NCI-H1417 (cell line): ENCODE results near the gene FGF1.

ENCODE experiments used
- DNase-seq, 3 experiments: peaks; one replicate each; lab custom pipeline; 2025; lab: John Stamatoyannopoulos, UW

FGF1 gene

DNA sequence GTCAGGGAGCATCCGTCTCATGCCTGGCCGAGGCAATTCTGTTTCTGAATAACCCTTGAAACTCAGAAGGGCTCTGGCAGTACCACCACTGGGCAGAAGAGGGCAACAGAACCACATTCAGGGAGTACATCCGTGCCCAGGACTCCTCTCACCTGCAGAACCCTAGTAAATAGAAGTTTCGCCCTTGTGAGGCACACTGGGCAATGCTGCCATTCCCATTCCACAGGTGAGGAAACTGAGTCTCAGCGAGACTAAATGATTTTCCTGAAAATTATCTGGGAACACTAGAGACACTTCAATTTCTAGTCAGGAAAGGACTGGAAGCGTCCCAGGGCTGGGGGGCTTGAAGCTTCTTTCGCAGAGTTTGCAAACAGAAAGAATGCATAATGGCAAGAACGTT lies 74.7 kb downstream of the FGF1 start:
- peak; percentile 24 to 71 (median 37) for DNase-seq

DNA sequence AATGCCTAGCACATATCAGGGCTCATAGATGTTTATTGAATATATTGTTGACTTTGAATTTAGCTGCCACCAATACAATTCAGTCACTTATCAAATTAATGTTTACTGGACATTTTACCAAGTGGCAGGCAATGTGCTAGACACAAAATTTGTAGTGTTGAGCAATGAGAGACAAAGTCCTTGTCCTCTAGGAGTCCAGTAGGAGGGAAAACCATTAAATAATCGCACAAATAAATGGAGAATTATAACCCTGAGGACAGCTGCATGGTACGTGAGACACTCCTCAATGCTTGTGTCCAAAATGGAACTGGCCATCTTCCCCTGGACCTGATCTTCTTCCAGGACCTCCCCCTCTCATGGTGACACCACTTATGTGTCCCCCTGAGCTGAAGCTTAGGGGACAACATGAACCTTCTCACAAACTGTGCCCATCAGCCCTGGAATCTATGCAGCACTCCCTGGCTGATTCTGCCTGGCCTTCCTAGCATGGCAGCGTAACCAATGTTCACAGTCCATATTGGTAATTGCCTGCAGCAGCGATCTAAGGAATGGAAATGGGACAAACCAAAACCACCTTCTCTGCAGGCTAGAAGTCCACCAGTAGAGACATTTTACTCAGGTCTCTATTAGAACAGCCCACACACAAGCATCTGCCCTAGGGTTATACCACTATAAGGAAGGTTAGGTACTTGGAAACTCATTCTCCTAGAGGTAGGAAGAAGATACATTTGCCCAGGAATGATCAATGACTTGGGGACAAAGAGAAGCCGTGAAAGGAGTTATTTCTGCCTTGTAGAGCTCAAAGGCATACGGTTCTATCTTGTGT lies 75.5 kb downstream of the FGF1 start:
- no peak for DNase-seq

DNA sequence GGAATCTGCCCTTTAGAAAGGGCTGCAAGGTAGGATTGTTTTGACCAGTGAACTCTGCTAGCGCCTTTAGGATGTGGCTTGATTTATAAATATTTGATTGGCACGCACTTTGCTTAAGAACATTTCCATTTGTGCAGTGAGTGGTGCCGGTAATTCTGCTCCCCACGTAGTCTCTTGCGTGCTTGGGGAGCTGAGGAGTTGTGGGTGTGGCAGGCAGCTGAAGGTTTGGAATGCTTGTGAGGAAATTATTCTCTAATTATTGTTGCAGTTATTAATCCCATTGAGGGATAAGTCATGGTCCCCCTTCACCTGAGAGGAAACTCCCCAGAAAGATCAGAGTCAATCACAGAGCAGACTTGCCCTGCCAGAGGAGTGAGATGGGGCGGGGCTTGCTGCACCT lies 76.7 kb downstream of the FGF1 start:
- DNase-seq = no peak

DNA sequence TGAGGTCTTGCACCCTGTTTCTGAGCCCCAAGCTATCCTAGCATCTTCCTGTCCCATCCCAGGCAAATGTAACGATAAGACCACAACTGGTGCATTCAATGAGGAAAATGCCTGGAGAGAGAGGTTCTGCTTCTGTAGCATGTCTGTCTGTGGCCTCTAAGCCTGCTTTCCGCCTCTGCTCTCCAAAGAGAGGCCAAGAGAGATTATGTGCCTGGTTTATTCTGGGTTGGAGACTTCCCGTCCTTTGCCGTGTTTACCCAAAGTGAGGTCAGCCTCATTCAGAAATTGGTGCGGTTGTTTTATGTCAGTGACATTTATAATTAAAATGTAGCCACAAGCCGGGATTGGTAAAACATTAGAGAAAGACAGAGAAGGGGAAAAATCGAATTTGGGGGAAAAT lies 77.8 kb downstream of the FGF1 start:
- no peak for DNase-seq

DNA sequence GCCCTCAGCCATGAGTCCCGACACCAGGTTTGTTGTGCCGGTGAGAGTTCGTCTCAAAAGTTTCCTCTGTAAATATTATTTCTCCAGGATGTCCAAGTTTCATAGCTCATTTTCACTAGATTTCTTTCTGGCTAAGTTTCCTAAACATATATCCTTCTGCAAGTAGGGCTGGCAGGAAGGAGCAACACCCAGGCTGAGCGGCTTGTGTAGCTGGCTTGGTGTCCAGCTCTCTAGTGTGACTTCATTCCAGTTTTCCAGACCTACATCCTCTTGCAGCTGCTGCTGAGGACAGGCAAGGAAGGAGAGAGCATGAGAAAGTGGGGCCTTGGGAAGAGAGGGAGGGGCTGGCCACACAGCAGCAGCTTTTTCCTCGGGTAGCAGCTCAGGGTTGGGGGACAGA lies 80.3 kb downstream of the FGF1 start:
- DNase-seq = no peak

DNA sequence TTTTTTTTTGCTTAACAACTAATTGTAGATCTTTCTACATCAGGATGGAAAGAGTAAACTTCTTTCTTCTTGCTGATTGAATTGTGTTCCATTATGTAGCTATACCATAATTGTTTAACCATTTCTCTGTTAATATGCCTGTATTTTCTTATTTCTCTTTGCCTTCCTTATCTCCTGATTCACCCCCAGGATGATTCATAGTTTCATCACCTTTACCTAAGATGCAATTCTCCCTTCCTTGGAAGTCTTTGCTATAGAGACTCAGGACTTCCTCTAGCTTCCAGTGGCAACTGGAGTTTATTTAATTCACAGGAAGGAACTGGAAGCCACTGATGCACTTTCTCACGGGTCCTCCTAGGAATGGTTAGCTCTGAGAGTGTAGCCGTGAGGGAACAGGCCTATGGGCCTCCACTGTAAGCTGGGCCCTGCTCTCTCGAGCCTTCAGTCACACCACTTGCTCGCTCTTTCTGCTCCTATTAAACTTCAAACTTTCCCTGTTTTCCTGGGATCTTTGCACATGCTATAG lies 83.1 kb downstream of the FGF1 start:
- no peak for DNase-seq

DNA sequence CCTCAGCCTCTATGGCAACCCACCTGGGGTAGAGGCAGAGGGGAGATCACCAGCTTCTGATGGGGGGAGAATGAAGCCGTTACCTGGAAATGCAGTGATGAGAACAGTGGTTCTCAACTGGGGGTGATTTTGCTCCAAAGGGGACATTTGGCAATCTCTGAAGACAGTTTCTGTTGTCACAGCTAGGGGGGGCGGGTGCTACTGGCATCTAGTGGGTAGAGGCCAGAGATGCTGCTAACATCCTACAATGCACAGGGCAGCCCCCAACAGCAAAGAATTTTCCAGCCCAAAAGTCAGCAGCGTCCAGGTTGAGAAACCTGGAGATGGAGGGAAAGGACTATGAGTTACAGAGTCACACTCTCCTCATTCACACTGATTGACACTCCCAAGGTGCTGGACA lies 84.5 kb downstream of the FGF1 start:
- peak in 1 of 3 experiments; percentile 4 for DNase-seq

DNA sequence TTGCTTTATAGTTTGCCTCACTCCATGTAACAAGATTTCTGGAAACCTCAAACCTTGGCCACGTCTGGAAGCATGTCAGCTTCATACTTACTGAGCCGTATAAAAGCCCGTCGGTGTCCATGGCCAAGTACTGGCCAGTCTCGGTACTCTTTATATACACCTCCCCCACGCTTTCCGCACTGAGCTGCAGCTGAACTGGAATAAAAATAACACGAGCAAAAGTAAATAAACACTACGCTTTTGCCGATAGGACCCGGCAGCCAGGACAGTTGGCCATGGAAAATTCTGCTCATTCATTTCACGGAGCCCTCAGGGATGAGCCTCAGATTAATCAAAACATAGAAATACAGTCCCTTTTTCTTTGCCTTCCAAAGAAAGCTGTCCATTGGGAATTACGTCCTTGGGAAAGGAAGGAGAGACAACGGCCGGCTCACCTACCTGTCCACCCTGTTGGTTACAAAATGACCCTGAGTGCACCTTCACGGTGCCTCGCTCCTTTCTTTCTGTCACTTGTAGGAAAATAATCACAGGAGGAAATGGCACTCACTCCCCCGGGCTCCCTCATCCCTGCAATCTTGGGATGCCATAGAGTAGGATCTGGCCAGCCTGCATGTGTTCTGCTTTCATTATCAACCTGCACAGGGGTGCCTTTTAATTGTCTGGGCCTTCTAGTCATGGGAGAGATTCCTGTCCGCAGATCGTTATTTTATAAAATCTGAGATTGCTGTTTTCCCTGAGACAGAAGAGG lies 85.1 kb downstream of the FGF1 start:
- peak in 1 of 3 experiments; percentile 22 for DNase-seq

DNA sequence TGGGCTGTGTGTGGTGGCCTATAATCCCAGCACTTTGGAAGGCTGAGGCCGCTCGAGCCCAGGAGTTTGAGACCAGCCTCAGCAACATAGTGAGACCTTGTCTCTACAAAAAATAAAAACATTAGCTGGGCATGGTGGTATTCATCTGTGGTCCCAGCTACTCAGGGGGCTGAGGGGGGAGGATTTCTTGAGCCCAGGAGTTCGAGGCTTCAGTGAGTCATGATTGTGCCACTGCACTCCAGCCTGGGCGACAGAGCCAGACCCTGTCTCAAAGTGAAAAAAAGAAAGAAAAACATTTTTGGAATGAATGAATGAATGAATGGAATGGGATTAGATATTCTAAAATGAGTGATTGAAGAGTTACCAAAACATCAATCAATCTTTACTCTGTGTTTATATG lies 85.8 kb downstream of the FGF1 start:
- DNase-seq = no peak

DNA sequence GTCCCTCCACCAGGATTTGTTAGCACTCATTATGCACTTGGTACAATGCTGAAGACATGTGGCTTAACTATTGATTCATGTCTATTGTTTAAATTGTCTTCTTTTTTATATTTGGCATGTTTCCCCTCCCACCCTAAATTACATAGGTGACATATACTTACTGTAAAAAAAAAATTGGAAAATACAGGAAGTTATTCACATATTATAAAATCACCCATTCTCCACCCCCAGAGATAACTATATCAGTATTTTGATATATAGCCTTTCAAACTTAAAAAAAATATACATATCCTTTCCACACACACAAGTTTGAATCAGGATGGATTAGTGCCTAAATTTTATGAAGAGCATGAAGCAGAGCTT lies 87.6 kb downstream of the FGF1 start:
- DNase-seq = no peak

DNA sequence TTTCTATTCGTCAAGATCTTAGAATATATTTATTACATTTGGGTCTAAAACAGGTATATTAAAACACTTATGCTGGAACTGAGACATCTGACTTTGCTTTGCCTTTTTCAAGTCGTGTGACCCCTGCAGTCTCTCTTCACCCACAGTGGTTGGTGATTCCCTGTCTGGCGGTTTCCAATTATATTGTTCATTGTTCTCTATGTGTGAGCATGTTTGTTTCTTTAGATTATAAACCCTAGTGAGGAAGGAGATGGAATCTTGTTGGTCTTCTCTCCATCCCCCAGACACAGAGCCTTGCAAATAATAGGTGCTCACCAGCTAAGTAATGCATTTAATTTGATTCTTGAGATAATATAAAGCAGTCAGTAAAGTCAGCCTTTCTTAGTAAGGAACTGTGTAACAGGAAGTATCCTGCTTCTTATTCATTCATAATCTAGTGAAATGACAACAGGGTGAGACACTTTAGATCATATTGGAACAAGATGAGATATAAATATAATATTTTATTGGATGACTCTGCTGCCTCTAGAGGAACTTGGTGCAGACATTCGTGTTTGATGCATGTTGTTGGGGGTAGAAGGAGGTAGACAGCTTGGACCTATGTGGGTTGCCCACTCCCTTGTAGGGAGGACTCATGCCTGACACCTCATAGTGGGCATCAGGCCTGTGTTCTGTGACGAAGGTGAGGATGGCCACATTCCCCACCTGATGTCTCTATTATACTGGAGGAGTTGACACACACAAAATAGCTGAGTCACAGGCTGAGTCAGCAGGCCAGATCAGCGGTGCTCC lies 88.1 kb downstream of the FGF1 start:
- DNase-seq = peak in 1 of 3 experiments; percentile 20

DNA sequence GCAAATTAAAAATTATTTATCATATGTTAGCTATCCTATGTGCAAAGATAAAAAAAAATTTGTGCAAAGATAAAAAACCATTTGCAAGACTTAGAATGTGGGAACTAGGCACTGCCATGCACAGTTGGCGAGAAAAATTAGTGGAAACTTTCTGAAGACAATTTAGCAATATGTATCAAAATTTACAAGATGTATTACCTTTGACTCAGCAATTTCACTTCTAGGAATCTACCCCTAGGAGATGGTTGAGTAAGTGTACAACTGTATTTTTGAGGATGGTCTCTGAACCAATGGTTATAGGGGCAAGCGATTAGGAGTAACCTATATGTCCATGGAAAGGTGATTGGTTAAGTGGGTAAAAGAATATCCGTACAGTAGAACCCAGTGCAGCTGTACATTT lies 88.9 kb downstream of the FGF1 start:
- DNase-seq = no peak

DNA sequence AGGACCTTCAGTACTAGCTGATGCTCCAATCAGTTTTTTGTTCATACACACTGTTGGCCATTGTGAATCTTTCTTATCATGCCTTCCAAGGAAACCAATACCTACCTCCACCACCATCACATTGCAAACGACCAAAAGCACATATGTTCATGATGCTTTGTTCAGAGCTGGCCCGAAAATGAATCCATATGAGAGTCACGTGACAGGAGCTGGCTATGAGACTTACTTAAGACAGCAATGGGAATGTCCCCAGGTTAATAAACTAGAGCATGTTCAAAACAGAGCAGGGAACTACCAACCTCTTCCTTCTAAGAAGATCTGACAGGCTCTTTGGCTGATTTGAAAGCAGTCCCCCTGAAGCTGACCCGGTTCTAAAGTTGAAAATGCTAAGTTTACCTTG lies 93.5 kb downstream of the FGF1 start:
- DNase-seq = no peak

DNA sequence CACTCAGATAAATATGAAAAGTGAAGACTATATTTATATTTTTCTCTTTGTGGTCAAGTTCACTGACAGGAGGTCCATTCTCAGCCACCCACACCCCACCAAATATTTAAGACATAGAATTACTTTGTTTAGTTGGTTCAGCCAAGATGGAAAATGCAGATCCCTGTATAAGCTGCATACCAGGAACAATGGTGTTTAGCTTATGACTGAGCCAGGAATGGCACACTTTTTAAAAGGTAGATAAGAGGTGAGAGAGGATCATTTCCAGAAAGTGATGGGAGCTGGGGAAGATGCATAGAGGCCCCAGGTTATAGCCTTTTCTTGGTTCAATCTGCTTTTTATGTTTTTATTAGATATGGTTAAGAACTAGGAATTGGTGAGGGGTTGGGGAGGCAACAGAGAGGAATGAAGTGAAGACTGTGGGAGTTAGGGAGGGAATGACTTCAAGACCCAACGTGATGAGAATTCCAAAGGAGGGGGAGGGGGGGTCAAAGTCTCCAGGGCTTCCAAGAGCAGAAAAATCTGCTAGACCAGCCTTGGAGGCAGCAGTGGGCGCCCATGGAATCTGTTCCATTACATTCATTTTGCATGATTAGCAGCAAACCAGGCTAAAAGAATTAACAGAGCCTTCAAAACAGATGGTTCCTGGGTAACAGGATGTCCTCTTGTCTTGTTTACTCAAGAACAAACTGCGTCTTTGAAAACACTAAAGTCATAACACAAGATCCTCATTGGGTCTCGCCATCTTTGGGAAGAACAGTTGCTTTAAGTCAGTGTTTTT lies 95.2 kb downstream of the FGF1 start:
- DNase-seq = no peak

DNA sequence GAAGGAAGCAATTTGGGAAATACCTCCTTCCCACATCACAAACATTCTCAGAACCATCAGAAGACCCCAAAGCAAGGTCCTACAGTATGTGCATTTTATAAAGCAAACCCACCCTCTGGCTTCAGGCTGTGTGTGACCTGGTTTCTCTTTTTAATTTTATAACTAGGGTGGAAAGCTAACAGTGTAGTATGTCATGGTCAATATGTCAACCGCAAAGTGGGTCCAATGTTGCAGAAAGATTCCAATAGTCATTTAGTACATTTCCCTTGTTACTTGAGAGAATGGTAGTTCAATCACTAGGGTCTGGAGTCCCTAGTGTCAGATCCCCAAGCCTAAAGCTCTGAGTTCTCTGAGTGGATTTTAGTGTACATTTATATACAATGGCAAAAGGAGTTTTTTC lies 96.2 kb downstream of the FGF1 start:
- DNase-seq = no peak

DNA sequence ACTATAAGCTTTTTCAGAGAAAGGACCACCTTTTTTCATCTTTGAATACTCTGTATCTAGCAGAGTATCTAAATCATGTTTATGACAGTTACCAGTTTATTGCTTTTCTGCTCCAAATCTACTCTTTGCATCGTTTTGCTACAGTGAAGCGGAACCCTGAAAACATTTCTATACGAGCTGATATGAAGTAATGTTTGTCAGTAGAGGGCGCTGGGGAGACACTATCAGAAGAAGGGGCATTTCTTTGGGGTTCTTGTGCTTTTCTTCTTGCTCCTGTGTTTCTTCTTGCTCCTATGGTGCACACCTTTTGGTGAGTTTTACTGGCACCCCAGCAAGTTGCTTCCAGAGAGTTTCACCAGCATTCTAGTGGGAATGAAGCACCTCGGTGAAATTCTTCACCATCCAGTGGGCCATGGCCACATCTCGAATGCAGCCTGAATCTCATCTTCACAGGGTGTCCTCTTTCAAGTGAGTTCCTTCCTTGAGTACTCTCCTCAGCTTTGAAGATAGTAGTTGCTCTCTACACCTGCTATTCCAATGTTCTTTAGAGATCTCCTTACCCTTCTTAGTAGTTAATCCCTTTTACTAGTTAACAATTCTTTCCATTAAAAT lies 98.4 kb downstream of the FGF1 start:
- DNase-seq = peak in 1 of 3 experiments; percentile 20

DNA sequence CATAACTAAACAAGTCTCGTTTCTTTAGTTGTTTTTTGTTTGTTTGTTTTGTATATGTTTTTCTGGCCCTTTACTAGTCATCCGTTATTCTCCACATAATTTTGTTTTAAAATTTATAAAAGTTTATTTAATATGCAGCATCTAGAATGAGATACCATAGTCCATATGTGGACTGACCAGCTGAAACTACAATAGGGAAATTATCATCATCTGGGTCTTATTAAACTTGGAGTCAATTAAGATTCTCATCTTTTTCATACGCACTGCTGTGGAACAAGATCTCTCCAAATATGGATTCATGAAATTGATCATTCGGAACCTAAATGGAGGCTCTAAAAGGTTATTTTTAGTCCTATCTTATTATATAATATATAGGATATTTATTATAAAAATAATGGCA lies 99.3 kb downstream of the FGF1 start:
- no peak for DNase-seq

DNA sequence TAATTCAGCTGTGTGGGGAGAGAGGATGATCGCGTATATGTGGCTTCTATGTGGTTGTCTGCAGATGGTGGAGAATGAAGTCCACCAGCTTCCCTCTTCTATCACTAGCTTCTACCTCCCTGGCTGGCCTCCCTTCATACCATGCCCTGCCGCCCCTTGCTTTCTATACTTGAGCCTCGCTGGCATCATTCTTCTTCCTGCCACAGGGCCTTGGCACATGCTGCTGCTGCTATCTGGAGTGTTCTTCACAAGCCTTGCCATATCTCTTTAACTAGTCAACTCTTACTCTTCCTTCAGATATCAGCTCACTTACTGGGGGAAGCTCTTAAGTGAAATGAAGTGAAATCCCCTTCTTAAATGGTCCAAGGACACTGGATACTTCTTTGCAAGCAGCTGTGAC lies 100.4 kb downstream of the FGF1 start:
- no peak for DNase-seq

DNA sequence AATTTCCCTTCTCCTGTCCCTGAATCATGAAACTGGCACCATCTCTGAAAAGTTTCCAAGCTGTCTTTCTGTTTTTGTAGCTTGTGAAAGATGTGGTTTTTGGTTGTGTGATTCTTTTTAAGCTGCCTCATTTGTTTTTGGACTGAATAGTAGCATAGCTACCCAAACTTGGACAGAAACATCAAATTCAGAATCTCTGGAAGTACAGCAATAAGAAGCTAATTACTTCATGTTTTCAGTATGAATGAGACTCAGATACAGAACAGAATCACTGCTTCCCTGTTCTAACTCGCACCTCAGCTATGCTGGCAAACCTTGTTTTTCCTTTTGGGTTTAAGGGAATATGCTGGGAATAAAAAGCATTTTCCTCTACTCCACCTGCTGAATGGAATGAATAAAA lies 101.0 kb downstream of the FGF1 start:
- DNase-seq = no peak

DNA sequence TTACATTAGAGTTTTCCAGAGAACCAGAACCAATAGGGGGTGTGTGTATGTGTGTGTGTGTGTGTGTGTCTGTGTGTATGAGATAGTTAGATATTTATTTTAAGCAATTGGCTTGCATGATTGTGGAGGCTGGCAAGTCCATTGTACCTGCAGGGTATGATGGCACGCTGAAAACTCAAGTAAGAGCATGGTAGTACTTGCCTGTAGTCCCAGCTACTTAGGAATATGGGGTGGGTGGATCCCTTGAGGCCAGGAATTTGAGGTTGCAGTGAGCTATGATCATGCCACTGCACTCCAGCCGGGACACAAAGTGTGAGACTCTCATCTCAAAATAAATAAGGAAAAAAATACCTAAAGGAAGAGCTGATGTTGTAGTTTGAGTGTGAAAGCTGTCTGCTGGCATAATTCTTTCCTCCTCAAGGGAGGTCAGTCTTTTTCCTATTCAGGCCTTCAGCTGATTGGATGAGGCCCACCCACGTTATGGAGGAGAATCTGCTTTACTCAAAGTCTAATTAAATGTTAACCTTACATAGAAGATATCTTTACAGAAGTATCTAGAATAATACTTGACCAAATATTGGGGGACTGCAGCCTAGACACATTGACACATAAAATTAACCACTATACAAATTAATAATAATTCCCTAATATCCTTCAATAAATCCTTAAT lies 107.6 kb downstream of the FGF1 start:
- DNase-seq = no peak

DNA sequence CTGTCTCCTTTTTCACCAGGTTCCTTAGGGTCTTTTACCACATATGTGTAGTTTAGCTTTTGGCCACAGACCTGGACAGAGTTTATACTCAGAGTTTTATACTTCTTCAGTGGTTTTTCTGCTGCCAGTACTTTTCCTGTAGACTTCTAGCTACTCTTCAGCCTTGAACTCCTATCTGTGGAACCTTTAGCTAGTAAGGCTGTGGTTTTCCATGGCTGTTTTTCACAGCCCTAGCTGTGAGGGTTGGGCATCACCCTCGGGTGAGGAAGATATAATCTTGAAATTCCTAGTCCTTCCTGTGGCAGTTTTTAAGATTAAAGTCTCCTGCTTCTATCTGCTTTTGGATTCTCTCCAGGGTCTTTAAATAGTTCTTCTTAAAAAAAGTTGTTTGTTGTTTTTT lies 109.1 kb downstream of the FGF1 start:
- DNase-seq = no peak
